Naive thymus-derived CD4-positive, alpha-beta T cell (primary cell): ENCODE measurements around the gene ATP1B2. TPM values are rescaled to one million over a fixed set of nuclear protein-coding genes. Genes with fewer than 3 reads are reported as not detected.

Source experiments
- ATAC-seq: fragments of 150-1000 bp; cut with Tn5 transposase; 2 replicates; pipeline ENCODE4 v1.10.0; 2021; ENCODE audit warnings: mild to moderate bottlenecking, moderate library complexity
- CTCF ChIA-PET: fragments of 350-600 bp; sonication (Branson Sonifier 250); formaldehyde crosslinking; loops from one replicate; lab custom pipeline; 2021; ENCODE audit warnings: antibody characterized with exemption; lab: Charles Lee
- POLR2A ChIA-PET: fragments of 350-600 bp; sonication (Branson Sonifier 250); formaldehyde crosslinking; loops from one replicate; lab custom pipeline; 2021; ENCODE audit warnings: antibody characterized with exemption, inconsistent platforms; lab: Charles Lee
- DNase-seq, 9 donors: peaks; one replicate each; pipeline versions ENCODE4 v3.0.0 to v3.0.0-alpha.2; 2020 to 2022; ENCODE audit warnings: mixed read lengths in 1 of 9
- H3K27ac ChIP-seq: one replicate; pipeline ENCODE4 v1.7.0; 2013; ENCODE audit warnings: mild to moderate bottlenecking, low read depth, low read length, moderate library complexity
- H3K27me3 ChIP-seq, 2 donors: one replicate each; pipeline ENCODE4 v1.7.0; 2013; ENCODE audit warnings: low read length in 2 of 2, mild to moderate bottlenecking in 2 of 2, moderate library complexity in 2 of 2; ENCODE audit not compliant: control insufficient read depth in 2 of 2, insufficient read depth in 2 of 2
- H3K36me3 ChIP-seq, 3 experiments: 1 replicate in 2 of 3; 2 replicates in 1 of 3; pipeline ENCODE4 v1.7.0; 2013; ENCODE audit warnings: low read length in 3 of 3, mild to moderate bottlenecking in 3 of 3, moderate library complexity in 1 of 3; ENCODE audit not compliant: insufficient read depth in 3 of 3, control insufficient read depth in 2 of 3
- H3K4me1 ChIP-seq, 2 donors: one replicate each; pipeline ENCODE4 v1.7.0; 2013; ENCODE audit warnings: low read length in 2 of 2, mild to moderate bottlenecking in 2 of 2, moderate library complexity in 1 of 2; ENCODE audit not compliant: control insufficient read depth in 2 of 2, insufficient read depth in 2 of 2
- H3K4me3 ChIP-seq: 2 replicates; pipeline ENCODE4 v1.7.0; 2013; ENCODE audit warnings: mild to moderate bottlenecking, low read length
- H3K9me3 ChIP-seq, 3 experiments: 1 replicate in 2 of 3; 2 replicates in 1 of 3; pipeline ENCODE4 v1.7.0; 2013; ENCODE audit warnings: low read length in 3 of 3; ENCODE audit not compliant: control insufficient read depth in 2 of 3
- H3K27ac Mint-ChIP-seq, 9 donors: one replicate each; pipeline ENCODE4 v1.8.0; 2020 to 2022; ENCODE audit warnings: mixed read lengths in 9 of 9, mild to moderate bottlenecking in 8 of 9, moderate library complexity in 5 of 9, inconsistent platforms in 2 of 9
- H3K27me3 Mint-ChIP-seq, 5 donors: one replicate each; pipeline ENCODE4 v1.8.0; 2021 to 2022; ENCODE audit warnings: mixed read lengths in 5 of 5, mild to moderate bottlenecking in 1 of 5
- H3K36me3 Mint-ChIP-seq, 5 donors: one replicate each; pipeline ENCODE4 v1.8.0; 2020 to 2022; ENCODE audit warnings: mixed read lengths in 5 of 5, mild to moderate bottlenecking in 3 of 5, inconsistent platforms in 1 of 5
- H3K4me1 Mint-ChIP-seq, 7 donors: one replicate each; pipeline ENCODE4 v1.8.0; 2020 to 2022; ENCODE audit warnings: mixed read lengths in 7 of 7, mild to moderate bottlenecking in 3 of 7, inconsistent platforms in 1 of 7
- H3K4me3 Mint-ChIP-seq, 10 donors: one replicate each; pipeline ENCODE4 v1.8.0; 2020 to 2022; ENCODE audit warnings: mild to moderate bottlenecking in 10 of 10, mixed read lengths in 10 of 10, moderate library complexity in 6 of 10, inconsistent platforms in 2 of 10
- H3K9me3 Mint-ChIP-seq, 11 donors: one replicate each; pipeline ENCODE4 v1.8.0; 2020 to 2022; ENCODE audit warnings: mixed read lengths in 11 of 11, mild to moderate bottlenecking in 4 of 11, inconsistent platforms in 1 of 11, moderate library complexity in 1 of 11
- intact Hi-C, 2 donors: fragments of 100-400 bp; cut with micrococcal nuclease; formaldehyde crosslinking; loops; one replicate each; pipeline ENCODE4 v1.15.1; 2023
- polyA plus RNA-seq, 2 donors: library from polyadenylated mRNA; unstranded; fragments of 300-500 nt; fragmentation: Illumina TruSeq; gene quantifications; one replicate each; pipeline ENCODE4 v1.2.3, GENCODE V29; 2021
- total RNA-seq, 6 experiments: library from RNA in 5 of 6; stranded (reverse) in 5 of 6; gene quantifications; 1 replicate in 5 of 6; 2 replicates in 1 of 6; pipeline ENCODE4 v1.2.3 and lab custom pipeline; 2021 to 2026

Gene ATP1B2, protein sequence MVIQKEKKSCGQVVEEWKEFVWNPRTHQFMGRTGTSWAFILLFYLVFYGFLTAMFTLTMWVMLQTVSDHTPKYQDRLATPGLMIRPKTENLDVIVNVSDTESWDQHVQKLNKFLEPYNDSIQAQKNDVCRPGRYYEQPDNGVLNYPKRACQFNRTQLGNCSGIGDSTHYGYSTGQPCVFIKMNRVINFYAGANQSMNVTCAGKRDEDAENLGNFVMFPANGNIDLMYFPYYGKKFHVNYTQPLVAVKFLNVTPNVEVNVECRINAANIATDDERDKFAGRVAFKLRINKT
- 1 to 10 TPM in 1 of 5 experiments, under 1 TPM in 4; 0.12 to 1.1 (median 0.29) TPM for total RNA-seq
- polyA plus RNA-seq = not detected
- total RNA-seq (lab: John Stamatoyannopoulos, UW) = 0.81 reads per million

DNA sequence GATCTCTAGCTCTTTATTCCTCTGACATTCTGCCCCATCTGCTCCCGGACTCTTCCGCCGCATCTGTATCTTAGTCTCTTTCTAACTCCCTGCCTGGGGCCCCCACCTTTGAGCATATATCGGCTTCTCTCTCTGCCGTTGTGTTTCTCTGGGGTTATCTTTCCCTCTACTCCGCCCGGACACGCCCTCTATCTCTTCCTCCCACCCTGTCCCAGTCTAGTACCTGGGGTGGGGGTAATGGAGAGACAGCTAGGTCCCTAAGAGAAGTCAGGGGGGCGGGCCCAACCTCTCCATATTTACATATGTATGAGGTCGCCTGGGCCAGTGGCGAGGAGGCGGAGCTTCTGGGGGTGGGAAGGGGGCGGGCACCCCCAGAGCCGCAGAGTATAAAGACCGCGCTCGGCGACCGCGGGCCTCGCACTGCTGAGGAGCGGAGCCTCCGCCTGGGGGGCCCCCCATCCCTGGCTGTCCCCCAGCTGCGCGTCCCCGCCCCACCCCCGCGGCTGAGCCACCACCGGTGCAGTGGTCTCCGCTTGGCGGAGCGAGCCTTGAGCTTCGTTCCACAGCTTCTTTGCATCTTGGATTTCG is at the start of gene ATP1B2:
Gene ATP1B2 (plus strand): TSS at position 418 of the 588 bp plus-strand sequence. CDS start 593 bp downstream, outside the sequence.
- peaks cover 0 to 15% of the 10 kb centered on the region in 2 donors for H3K27me3 ChIP-seq
- peak within 1 kb of the TSS; percentile 84 to 94 (median 90) for H3K4me3 Mint-ChIP-seq
- peak; percentile 44 to 89 (median 66) for DNase-seq
- H3K4me1 Mint-ChIP-seq = peaks cover 10 to 21% (median 15%) of the 10 kb centered on the region in 7 donors
- H3K27me3 Mint-ChIP-seq = peaks cover 28 to 70% (median 39%) of the 10 kb centered on the region in 5 donors
- ChIA-PET POLR2A (interaction anchor here (0.5 to 3.1 kb wide), 14 partner anchors 8 to 693 kb away, joined by 3 to 55 read pairs (median 3); partner anchors contain the start of genes FXR2, SAT2, SHBG and SLC16A13), CTCF (interaction anchor here (0.6 to 1.8 kb wide), 3 partner anchors 17 to 61 kb away, joined by 3 to 11 read pairs (median 3); partner anchors contain the start of genes TP53 and WRAP53)
- no peaks in the 10 kb centered on the region for H3K36me3 ChIP-seq
- intact Hi-C loops = loop anchor here (1.0 to 2.0 kb wide), 4 partner anchors 23 to 78 kb away; partner anchors contain the start of genes SAT2 (in 2 of the 2) and TP53 (in 2 of the 2)
- no peak within 1 kb of the TSS for H3K27ac ChIP-seq
- ATAC-seq = peak; percentile 95
- H3K9me3 Mint-ChIP-seq = peaks cover 0 to 1% (median 0%) of the 10 kb centered on the region in 11 donors
- H3K36me3 Mint-ChIP-seq = peaks cover 0 to 4% (median 2%) of the 10 kb centered on the region in 5 donors
- no peaks in the 10 kb centered on the region for H3K9me3 ChIP-seq
- peak within 1 kb of the TSS in 5 of 9 donors; percentile 7 to 70 (median 59) for H3K27ac Mint-ChIP-seq
- peak within 1 kb of the TSS; percentile 60 for H3K4me3 ChIP-seq
- H3K4me1 ChIP-seq = peaks cover 11 to 21% of the 10 kb centered on the region in 2 donors

DNA sequence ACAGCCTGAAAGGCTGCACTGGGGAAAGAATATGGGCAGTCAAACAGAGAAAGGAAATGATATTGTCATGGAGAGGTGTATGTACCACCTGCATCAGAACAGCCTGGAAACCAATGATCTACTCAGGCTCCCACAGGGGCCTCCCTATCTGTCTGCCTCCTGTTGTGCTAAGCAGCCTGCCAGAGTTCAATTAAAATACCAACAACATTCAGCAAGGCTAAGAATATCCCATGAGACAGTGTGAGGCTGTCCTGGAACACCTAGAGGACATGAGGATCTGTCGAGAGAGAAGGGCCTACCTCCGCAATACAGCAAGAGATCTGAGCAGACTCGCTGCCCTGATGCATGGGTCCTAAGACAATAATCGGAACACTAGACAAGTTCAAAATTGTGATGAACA is 44.4 kb upstream of the ATP1B2 start:
- Histone ChIP-seq H3K27me3 (no peaks in the 10 kb centered on the region), H3K36me3 (peaks cover 5 to 42% (median 9%) of the 10 kb centered on the region in 3 experiments), H3K4me3 (no peak overlapping the region), H3K9me3 (no peaks in the 10 kb centered on the region), H3K4me1 (no peaks in the 10 kb centered on the region), H3K27ac (no peak overlapping the region)
- no peak overlapping the region for H3K4me3 Mint-ChIP-seq
- ATAC-seq (no peak), DNase-seq (no peak)
- ChIA-PET POLR2A (interaction anchor here (0.8 to 1.5 kb wide), 2 partner anchors 8 to 25 kb away, joined by 3 to 4 read pairs; no protein-coding TSS in a partner anchor), CTCF (interaction anchor here (0.6 kb wide), 1 partner anchor 119 kb away, joined by 3 read pairs; no protein-coding TSS in a partner anchor)
- no peaks in the 10 kb centered on the region for H3K9me3 Mint-ChIP-seq
- peak overlapping the region in 1 of 9 donors; percentile 4 for H3K27ac Mint-ChIP-seq
- peaks cover 7 to 30% (median 16%) of the 10 kb centered on the region in 5 donors for H3K36me3 Mint-ChIP-seq
- intact Hi-C loops = no loop called here
- H3K27me3 Mint-ChIP-seq = no peaks in the 10 kb centered on the region
- H3K4me1 Mint-ChIP-seq = peaks cover 10 to 34% (median 23%) of the 10 kb centered on the region in 7 donors

DNA sequence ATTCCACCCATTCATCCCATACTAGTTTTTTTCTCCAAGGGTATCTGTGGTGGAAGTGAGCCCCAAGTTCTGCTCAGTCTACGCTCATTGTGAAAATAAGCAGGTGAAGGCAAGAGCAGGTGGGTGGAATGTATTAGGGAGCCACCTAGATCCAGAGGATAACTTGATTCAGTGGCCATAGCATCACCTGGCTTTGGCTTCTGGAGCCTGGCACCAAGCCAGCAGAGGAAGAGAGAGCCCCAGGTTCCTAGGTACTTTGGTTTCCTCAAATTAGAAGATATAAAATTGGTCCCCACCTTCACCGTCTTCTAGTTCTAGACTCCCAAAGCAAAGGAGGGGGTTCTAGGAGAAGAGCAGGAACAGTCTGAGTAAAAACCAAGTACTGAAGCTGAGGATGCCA is 40.1 kb upstream of the ATP1B2 start:
- Histone ChIP-seq H3K36me3 (peaks cover 0 to 7% (median 2%) of the 10 kb centered on the region in 3 experiments), H3K4me1 (peaks cover 16 to 27% of the 10 kb centered on the region in 2 donors), H3K4me3 (no peak overlapping the region), H3K27ac (no peak overlapping the region), H3K27me3 (no peaks in the 10 kb centered on the region), H3K9me3 (no peaks in the 10 kb centered on the region)
- H3K36me3 Mint-ChIP-seq = peaks cover 0 to 12% (median 0%) of the 10 kb centered on the region in 5 donors
- DNase-seq (no peak), ATAC-seq (no peak)
- peaks cover 32 to 60% (median 49%) of the 10 kb centered on the region in 7 donors for H3K4me1 Mint-ChIP-seq
- peak overlapping the region in 2 of 9 donors; percentile 33 to 39 for H3K27ac Mint-ChIP-seq
- H3K27me3 Mint-ChIP-seq = peaks cover 0 to 2% (median 0%) of the 10 kb centered on the region in 5 donors
- intact Hi-C loops = loop anchor here (5.0 kb wide), 2 partner anchors 38 to 228 kb away; partner anchors contain the start of gene TNK1 (in 1 of the 2)
- H3K9me3 Mint-ChIP-seq = no peaks in the 10 kb centered on the region
- POLR2A ChIA-PET = interaction anchor here (0.6 to 1.0 kb wide), 3 partner anchors 11 to 268 kb away, joined by 3 read pairs; no protein-coding TSS in a partner anchor
- CTCF ChIA-PET = no interaction called here
- peak overlapping the region in 2 of 10 donors; percentile 18 to 23 for H3K4me3 Mint-ChIP-seq

DNA sequence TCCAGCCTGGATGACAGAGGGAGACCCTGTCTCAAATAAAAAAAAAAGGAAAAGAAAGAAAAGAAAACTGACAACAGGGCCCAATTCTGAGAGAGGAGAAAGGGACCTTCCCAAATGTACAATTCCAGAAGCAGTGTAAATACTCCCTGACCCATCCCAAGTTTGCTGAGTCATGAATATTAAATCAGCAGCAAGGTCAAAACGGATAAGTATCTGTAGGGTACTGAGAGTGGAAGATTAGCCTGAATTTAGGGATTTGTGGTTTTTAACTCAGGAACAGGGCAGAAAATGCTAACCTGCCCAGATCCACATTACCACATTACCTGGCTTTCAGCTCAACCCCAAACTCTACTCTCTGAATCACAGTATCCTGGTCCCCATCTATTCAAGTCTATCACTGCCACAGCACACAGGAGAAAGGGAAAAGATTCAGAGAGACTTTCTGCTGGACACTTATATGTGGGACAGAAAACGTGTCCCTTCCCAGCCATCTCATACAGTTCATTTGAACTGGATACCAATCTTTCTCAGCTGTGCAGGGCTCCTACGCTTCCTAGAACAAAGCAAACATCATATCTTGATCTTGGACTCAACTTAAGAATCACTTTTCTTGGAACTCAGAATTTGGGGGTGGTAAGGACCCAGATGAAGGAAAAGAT is 39.0 kb upstream of the ATP1B2 start:
- H3K4me3 ChIP-seq = no peak overlapping the region
- intact Hi-C loops = loop anchor here (5.0 kb wide), 2 partner anchors 39 to 229 kb away; partner anchors contain the start of gene TNK1 (in 1 of the 2)
- H3K27ac Mint-ChIP-seq = peak overlapping the region in 5 of 9 donors; percentile 16 to 66 (median 46)
- H3K27me3 ChIP-seq = no peaks in the 10 kb centered on the region
- H3K9me3 Mint-ChIP-seq = no peaks in the 10 kb centered on the region
- ATAC-seq (no peak), DNase-seq (no peak)
- CTCF ChIA-PET = no interaction called here
- peaks cover 31 to 53% (median 45%) of the 10 kb centered on the region in 7 donors for H3K4me1 Mint-ChIP-seq
- H3K36me3 ChIP-seq = peaks cover 0 to 5% (median 0%) of the 10 kb centered on the region in 3 experiments
- H3K27me3 Mint-ChIP-seq = peaks cover 0 to 2% (median 0%) of the 10 kb centered on the region in 5 donors
- peak overlapping the region; percentile 51 to 95 (median 81) for H3K4me3 Mint-ChIP-seq
- no peaks in the 10 kb centered on the region for H3K9me3 ChIP-seq
- POLR2A ChIA-PET = interaction anchor here (0.6 to 8.0 kb wide), 5 partner anchors 16 to 325 kb away, joined by 3 to 101 read pairs (median 4); partner anchors contain the start of genes MPDU1, SAT2, TP53 and WRAP53
- H3K4me1 ChIP-seq = peaks cover 16 to 27% of the 10 kb centered on the region in 2 donors
- peaks cover 0 to 11% (median 0%) of the 10 kb centered on the region in 5 donors for H3K36me3 Mint-ChIP-seq
- no peak overlapping the region for H3K27ac ChIP-seq

DNA sequence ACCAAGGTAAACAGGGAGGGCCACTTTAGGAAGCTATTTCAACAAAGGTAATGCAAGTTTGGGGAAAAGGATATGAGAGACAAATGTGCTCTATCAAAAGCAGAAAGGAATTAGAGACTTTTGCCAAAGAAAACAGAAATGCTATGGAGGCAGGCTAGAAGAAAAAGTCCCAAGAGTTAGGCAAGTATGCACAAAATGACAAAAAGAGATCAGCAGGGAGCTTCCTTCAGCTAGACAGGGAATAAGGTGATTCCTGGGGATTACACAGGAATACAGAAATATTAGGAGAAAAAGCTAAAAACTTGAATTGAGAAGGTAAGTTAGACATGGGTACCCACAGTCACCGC is 38.5 kb upstream of the ATP1B2 start:
- Mint-ChIP-seq H3K4me3 (peak overlapping the region; percentile 51 to 95 (median 81)), H3K27me3 (peaks cover 0 to 2% (median 0%) of the 10 kb centered on the region in 5 donors), H3K9me3 (no peaks in the 10 kb centered on the region), H3K36me3 (peaks cover 0 to 11% (median 0%) of the 10 kb centered on the region in 5 donors), H3K27ac (peak overlapping the region in 7 of 9 donors; percentile 3 to 86 (median 46)), H3K4me1 (peaks cover 31 to 53% (median 45%) of the 10 kb centered on the region in 7 donors)
- ChIA-PET CTCF (no interaction called here), POLR2A (interaction anchor here (0.6 to 8.0 kb wide), 5 partner anchors 16 to 326 kb away, joined by 3 to 101 read pairs (median 4); partner anchors contain the start of genes MPDU1, SAT2, TP53 and WRAP53)
- DNase-seq (no peak), ATAC-seq (no peak)
- Histone ChIP-seq H3K27me3 (no peaks in the 10 kb centered on the region), H3K27ac (no peak overlapping the region), H3K36me3 (peaks cover 0 to 5% (median 0%) of the 10 kb centered on the region in 3 experiments), H3K9me3 (no peaks in the 10 kb centered on the region), H3K4me1 (peaks cover 16 to 27% of the 10 kb centered on the region in 2 donors), H3K4me3 (no peak overlapping the region)
- intact Hi-C loops = loop anchor here (5.0 kb wide), 2 partner anchors 40 to 230 kb away; partner anchors contain the start of gene TNK1 (in 1 of the 2)
